Fibroblast of villous mesenchyme (primary cell): ENCODE results near the gene AFG3L2. TPM values are rescaled to one million over a fixed set of nuclear protein-coding genes. Genes with fewer than 3 reads are reported as not detected.
A peak's percentile ranks its signal among the peaks of the same experiment; 100 is the strongest.

Source experiments
- DNase-seq: peaks from one replicate; pipeline ENCODE4 v3.0.0-alpha.2; 2010; ENCODE audit warnings: low read depth
- H3K4me3 ChIP-seq: 2 replicates; pipeline ENCODE4 v1.5.1; 2011; ENCODE audit warnings: low read depth, mild to moderate bottlenecking, low read length
- CTCF ChIP-seq: IDR thresholded peaks from 2 replicates; pipeline ENCODE4 v1.5.1; 2012; ENCODE audit warnings: low read depth, mild to moderate bottlenecking, low read length; ENCODE audit not compliant: insufficient read depth
- total RNA-seq: library from RNA; depleted of rRNA; stranded (reverse); fragments of >200 nt; gene quantifications from 2 replicates; pipeline ENCODE4 v1.2.3, GENCODE V29; 2012

Gene AFG3L2
- total RNA-seq, 1 donor, result 63.0 TPM

DNA sequence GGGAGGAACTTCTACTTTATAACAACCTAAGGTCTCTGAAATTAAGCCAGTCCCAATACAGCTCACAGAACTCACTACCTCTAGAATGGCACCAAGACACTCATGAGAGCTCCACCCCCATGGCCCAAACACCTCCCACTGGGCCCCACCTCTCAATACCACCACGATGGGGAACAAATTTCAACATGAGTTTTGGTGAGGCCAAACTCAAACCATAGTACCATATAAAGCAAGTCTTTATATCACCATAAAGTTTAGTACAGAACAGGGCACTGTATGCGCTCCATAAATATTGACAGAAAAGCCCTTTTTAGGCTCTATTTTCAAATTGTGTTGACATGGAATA, 3.3 kb downstream of the AFG3L2 start:
- no peak overlapping the region for H3K4me3 ChIP-seq
- no peak for DNase-seq
- TF ChIP-seq CTCF, result no peak

- DNase-seq, result peak; percentile 67
- H3K4me3 ChIP-seq, result no peak overlapping the region
- no peak for TF ChIP-seq CTCF
Observed at GRCh38 chr18:12373116-12373770, 3.8 kb downstream of the AFG3L2 start.

DNA sequence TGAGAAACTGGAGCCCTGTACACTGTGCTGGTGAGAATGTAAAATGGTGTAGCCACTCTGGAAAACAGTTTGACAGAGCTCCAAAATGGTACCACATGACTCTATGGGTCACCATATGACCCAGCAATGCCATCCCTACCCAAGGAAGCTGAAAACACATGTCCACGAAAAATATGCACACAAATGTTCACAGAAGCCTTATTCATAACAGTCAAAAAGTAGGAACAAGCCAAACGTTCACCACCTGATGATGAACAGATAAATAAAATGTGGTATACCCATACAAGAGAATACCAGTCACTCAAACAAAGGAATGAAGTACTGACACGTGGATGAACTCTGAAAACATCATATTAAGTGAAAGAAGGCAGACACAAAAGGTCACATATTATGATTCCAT, 4.6 kb downstream of the AFG3L2 start:
- H3K4me3 ChIP-seq, result no peak overlapping the region

DNA sequence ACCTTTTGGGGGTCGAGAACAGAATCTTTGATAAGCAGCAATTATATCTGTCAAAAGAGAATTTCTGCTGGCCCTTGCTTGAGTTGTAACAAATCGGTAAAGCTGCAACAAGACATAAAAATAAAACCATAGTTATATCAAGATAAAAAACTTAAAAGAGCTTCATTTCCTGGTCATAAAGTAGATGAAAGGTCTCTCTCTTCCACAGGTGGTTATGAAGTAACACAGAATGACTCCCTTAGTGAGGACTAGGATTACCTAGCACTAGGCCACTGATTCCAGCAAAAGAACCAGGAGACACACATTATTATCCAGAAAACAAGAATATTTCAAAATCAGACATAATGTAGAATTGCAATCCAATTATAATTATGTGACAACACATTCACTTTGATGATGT, 5.4 kb downstream of the AFG3L2 start:
- H3K4me3 ChIP-seq, result no peak overlapping the region
- no peak for TF ChIP-seq CTCF
- no peak for DNase-seq

More for the DNA sequence above, 4.6 kb downstream of the AFG3L2 start:
- TF ChIP-seq CTCF, result no peak
- no peak for DNase-seq

- H3K4me3 ChIP-seq, result no peak overlapping the region
- DNase-seq, result no peak
- TF ChIP-seq CTCF, result no peak
Observed at GRCh38 chr18:12369211-12369610, 7.8 kb downstream of the AFG3L2 start.

DNA sequence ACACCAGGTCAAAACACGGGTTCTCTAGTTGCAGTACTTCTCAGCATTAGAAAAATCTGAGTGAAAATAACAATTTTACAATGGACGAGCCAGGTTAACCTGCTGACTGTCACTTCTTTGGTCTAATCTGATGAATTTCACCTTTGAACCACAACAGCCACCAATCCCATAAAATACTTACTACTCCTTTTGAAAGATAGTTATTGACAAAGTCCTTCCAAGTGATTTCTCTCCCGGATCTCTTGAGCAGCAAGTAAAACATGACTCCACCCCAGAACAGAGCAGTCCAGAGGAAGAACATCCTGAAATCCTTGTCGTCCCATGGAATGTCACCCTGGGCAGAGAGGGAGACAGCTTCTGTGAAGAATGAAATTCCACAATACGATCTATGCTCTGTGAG, 10.2 kb downstream of the AFG3L2 start:
- DNase-seq, result no peak
- TF ChIP-seq CTCF, result no peak
- no peak overlapping the region for H3K4me3 ChIP-seq

- no peak overlapping the region for H3K4me3 ChIP-seq
- no peak for DNase-seq
- no peak for TF ChIP-seq CTCF
Observed at GRCh38 chr18:12366379-12366778, 10.6 kb downstream of the AFG3L2 start.
